ENCODE results near the gene TLDC2.

- TF ChIP-seq TAF1 (IDR thresholded peaks at IDR 0.05; ENCODE audit: low read depth, low read length): no peak
- no peak for TF ChIP-seq POLR2A (IDR thresholded peaks at IDR 0.05; ENCODE audit: low read depth, low read length)
- no peak for TF ChIP-seq POLR2AphosphoS5 (IDR thresholded peaks at IDR 0.05; ENCODE audit: low read depth, low read length)
- no peak for TF ChIP-seq POU2F2 (IDR thresholded peaks at IDR 0.05; ENCODE audit: low read depth, low read length)
These were observed 11.2 kb downstream of the TLDC2 start for GRCh38 chr20:36886859-36887751.

Data from GM12891 (cell line).